SU-DHL-6 (cell line): Measurements from ENCODE around the gene TTC8.

Source experiments
- EZH2phosphoT487 ChIP-seq: fragments of 200-600 bp; sonication (generic), shearing (Covaris generic); conservative IDR thresholded peaks from 2 replicates; pipeline ENCODE4 v1.6.1; 2018; ENCODE audit warnings: mild to moderate bottlenecking, antibody characterized with exemption, low read length, moderate library complexity, mixed read lengths
- TF ChIP-seq, protein P1 (sequence below): fragments of 200-600 bp; sonication (generic); IDR thresholded peaks from one replicate; pipeline ENCODE4 v1.5.1; 2017; ENCODE audit warnings: antibody characterized with exemption, mild to moderate bottlenecking, low read length, moderate library complexity; ENCODE audit not compliant: insufficient read depth, poor library complexity, severe bottlenecking

DNA sequence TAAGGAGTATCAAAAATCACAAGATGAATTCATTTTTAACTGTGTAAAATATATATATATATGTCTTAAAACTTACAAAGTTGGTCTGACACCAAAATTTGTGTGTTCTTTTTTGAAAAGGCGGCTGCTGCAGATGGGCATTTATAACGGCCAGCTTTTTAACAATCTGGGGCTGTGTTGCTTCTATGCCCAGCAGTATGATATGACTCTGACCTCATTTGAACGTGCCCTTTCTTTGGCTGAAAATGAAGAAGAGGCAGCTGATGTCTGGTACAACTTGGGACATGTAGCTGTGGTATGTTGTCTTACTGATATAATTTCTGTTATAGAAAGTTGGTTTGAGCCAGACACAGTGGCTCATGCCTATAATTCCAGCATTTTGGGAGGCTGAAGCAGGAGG lies 47.0 kb downstream of the TTC8 start:
- TF ChIP-seq, protein P1, sequence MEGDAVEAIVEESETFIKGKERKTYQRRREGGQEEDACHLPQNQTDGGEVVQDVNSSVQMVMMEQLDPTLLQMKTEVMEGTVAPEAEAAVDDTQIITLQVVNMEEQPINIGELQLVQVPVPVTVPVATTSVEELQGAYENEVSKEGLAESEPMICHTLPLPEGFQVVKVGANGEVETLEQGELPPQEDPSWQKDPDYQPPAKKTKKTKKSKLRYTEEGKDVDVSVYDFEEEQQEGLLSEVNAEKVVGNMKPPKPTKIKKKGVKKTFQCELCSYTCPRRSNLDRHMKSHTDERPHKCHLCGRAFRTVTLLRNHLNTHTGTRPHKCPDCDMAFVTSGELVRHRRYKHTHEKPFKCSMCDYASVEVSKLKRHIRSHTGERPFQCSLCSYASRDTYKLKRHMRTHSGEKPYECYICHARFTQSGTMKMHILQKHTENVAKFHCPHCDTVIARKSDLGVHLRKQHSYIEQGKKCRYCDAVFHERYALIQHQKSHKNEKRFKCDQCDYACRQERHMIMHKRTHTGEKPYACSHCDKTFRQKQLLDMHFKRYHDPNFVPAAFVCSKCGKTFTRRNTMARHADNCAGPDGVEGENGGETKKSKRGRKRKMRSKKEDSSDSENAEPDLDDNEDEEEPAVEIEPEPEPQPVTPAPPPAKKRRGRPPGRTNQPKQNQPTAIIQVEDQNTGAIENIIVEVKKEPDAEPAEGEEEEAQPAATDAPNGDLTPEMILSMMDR = no peak
- TF ChIP-seq EZH2phosphoT487 = no peak
